H1 (cell line): Measurements from ENCODE around the gene RCSD1. TPM values are rescaled to one million over a fixed set of nuclear protein-coding genes. Genes with fewer than 3 reads are reported as not detected.
A peak's percentile ranks its signal among the peaks of the same experiment; 100 is the strongest.

Source experiments
- CTCF ChIA-PET: fragments of 300-600 bp; sonication (Branson Sonifier 250); formaldehyde crosslinking; loops from one replicate; lab custom pipeline; 2021; ENCODE audit not compliant: partially characterized antibody; lab: Charles Lee
- POLR2A ChIA-PET: fragments of 300-600 bp; sonication (Branson Sonifier 250); formaldehyde crosslinking; loops from one replicate; lab custom pipeline; 2021; ENCODE audit warnings: inconsistent platforms; ENCODE audit not compliant: partially characterized antibody; lab: Charles Lee
- DNase-seq, 2 experiments: peaks; one replicate each; pipeline versions ENCODE4 v3.0.0 to v3.0.0-alpha.2; 2010 to 2022; ENCODE audit warnings: low spot score in 2 of 2, low read depth in 1 of 2, mixed read lengths in 1 of 2
- FAIRE-seq: peaks from 2 replicates; lab custom pipeline; 2011; peaks lifted over from hg19 to GRCh38; lab: Jason Lieb, UNC
- H2AFZ ChIP-seq: 2 replicates; pipeline ENCODE4 v1.8.1; 2012; ENCODE audit warnings: low read length, inconsistent platforms
- H2AK5ac ChIP-seq: 2 replicates; pipeline ENCODE4 v1.6.1; 2013; ENCODE audit warnings: low read depth, low read length
- H2BK120ac ChIP-seq: replicated peaks from 2 replicates; pipeline ENCODE3; 2013; ENCODE audit warnings: low read depth, low read length, inconsistent platforms
- H2BK12ac ChIP-seq: 2 replicates; pipeline ENCODE4 v1.6.1; 2013; ENCODE audit warnings: low read depth, low read length
- H2BK15ac ChIP-seq: 2 replicates; pipeline ENCODE4 v1.6.1; 2013; ENCODE audit warnings: low read length
- H2BK20ac ChIP-seq: 2 replicates; pipeline ENCODE4 v1.6.1; 2013; ENCODE audit warnings: low read length
- H2BK5ac ChIP-seq: 2 replicates; pipeline ENCODE4 v1.6.1; 2013; ENCODE audit warnings: low read depth, low read length
- H3K14ac ChIP-seq: 2 replicates; pipeline ENCODE4 v1.6.1; 2013; ENCODE audit warnings: inconsistent platforms; ENCODE audit not compliant: insufficient read length
- H3K18ac ChIP-seq: 2 replicates; pipeline ENCODE4 v1.6.1; 2013; ENCODE audit warnings: low read length; ENCODE audit errors: extremely low read depth
- H3K23ac ChIP-seq: 2 replicates; pipeline ENCODE4 v1.6.1; 2013; ENCODE audit warnings: inconsistent platforms; ENCODE audit not compliant: insufficient read length
- H3K23me2 ChIP-seq: 2 replicates; pipeline ENCODE4 v1.6.1; 2013; ENCODE audit warnings: low read depth, low read length
- H3K27ac ChIP-seq: 2 replicates; pipeline ENCODE4 v1.6.1; 2011; ENCODE audit warnings: low read depth, low read length, inconsistent platforms
- H3K27me3 ChIP-seq, 4 experiments: replicated peaks in 1 of 4; 1 replicate in 1 of 4; 2 replicates in 3 of 4; pipeline versions ENCODE4 v1.6.1 to v1.8.1; 2011 to 2013; ENCODE audit warnings: low read length in 3 of 4, mild to moderate bottlenecking in 3 of 4, inconsistent platforms in 2 of 4, mixed read lengths in 2 of 4, moderate library complexity in 1 of 4; ENCODE audit not compliant: control insufficient read depth in 3 of 4, insufficient read depth in 3 of 4; ENCODE audit errors: extremely low read depth in 1 of 4
- H3K36me3 ChIP-seq, 4 experiments: 2 replicates each; pipeline versions ENCODE4 v1.6.1 to v1.8.1; 2011 to 2013; ENCODE audit warnings: mild to moderate bottlenecking in 4 of 4, low read length in 3 of 4, moderate library complexity in 2 of 4, control low read depth in 1 of 4, inconsistent platforms in 1 of 4; ENCODE audit not compliant: insufficient read depth in 4 of 4, control insufficient read depth in 2 of 4
- H3K4ac ChIP-seq: replicated peaks from 2 replicates; pipeline ENCODE3; 2013; ENCODE audit warnings: low read length, low read depth, mixed read lengths, inconsistent platforms; ENCODE audit not compliant: insufficient read length
- H3K4me1 ChIP-seq, 4 experiments: replicated peaks in 1 of 4; 1 replicate in 1 of 4; 2 replicates in 3 of 4; pipeline versions ENCODE4 v1.6.1 to v1.8.1; 2011 to 2013; ENCODE audit warnings: low read length in 3 of 4, inconsistent platforms in 2 of 4, mixed read lengths in 1 of 4; ENCODE audit not compliant: insufficient read depth in 4 of 4, control insufficient read depth in 3 of 4
- H3K4me2 ChIP-seq, 2 experiments: 2 replicates each; pipeline versions ENCODE4 v1.6.1 to v1.8.1; 2011 to 2013; ENCODE audit warnings: low read depth in 2 of 2, low read length in 2 of 2, control low read depth in 1 of 2, inconsistent platforms in 1 of 2, mild to moderate bottlenecking in 1 of 2; ENCODE audit not compliant: insufficient read depth in 1 of 2
- H3K4me3 ChIP-seq, 4 experiments: fragments of 200-600, 300-600 bp in 1 of 4; sonication (generic), shearing (Covaris generic), sonication (Bioruptor Twin) in 1 of 4; 2 replicates each; pipeline versions ENCODE4 v1.5.1 to v1.8.1; 2011 to 2016; ENCODE audit warnings: low read length in 4 of 4, low read depth in 3 of 4, control low read depth in 2 of 4, inconsistent platforms in 2 of 4, mild to moderate bottlenecking in 2 of 4, mixed read lengths in 1 of 4, moderate library complexity in 1 of 4; ENCODE audit not compliant: insufficient read depth in 2 of 4; ENCODE audit errors: extremely low read depth in 1 of 4
- H3K56ac ChIP-seq: replicated peaks from 2 replicates; pipeline ENCODE3; 2013; ENCODE audit warnings: low read depth, mild to moderate bottlenecking, mixed read lengths, low read length, inconsistent platforms; ENCODE audit not compliant: insufficient read length
- H3K79me1 ChIP-seq: 2 replicates; pipeline ENCODE4 v1.6.1; 2013; ENCODE audit warnings: low read depth, low read length, control low read depth
- H3K79me2 ChIP-seq, 2 experiments: 2 replicates each; pipeline versions ENCODE4 v1.6.1 to v1.8.1; 2012 to 2013; ENCODE audit warnings: low read length in 2 of 2, mild to moderate bottlenecking in 2 of 2, inconsistent platforms in 1 of 2; ENCODE audit not compliant: insufficient read depth in 2 of 2, control insufficient read depth in 1 of 2
- H3K9ac ChIP-seq, 4 experiments: replicated peaks in 1 of 4; 1 replicate in 1 of 4; 2 replicates in 3 of 4; pipeline versions ENCODE4 v1.6.1 to v1.8.1; 2011 to 2013; ENCODE audit warnings: low read depth in 3 of 4, low read length in 3 of 4, control low read depth in 2 of 4, mild to moderate bottlenecking in 2 of 4, moderate library complexity in 2 of 4, inconsistent platforms in 1 of 4; ENCODE audit errors: extremely low read depth in 1 of 4
- H3K9me3 ChIP-seq, 2 experiments: 2 replicates each; pipeline versions ENCODE4 v1.6.1 to v1.8.1; 2012 to 2013; ENCODE audit warnings: mild to moderate bottlenecking in 2 of 2, moderate library complexity in 2 of 2, control low read depth in 1 of 2, inconsistent platforms in 1 of 2, low read depth in 1 of 2, low read length in 1 of 2, mixed read lengths in 1 of 2; ENCODE audit not compliant: insufficient read depth in 2 of 2
- H4K20me1 ChIP-seq, 2 experiments: replicated peaks in 1 of 2; 2 replicates each; pipeline versions ENCODE3 to v1.8.1; 2011 to 2013; ENCODE audit warnings: inconsistent platforms in 2 of 2, low read length in 2 of 2, mild to moderate bottlenecking in 1 of 2; ENCODE audit not compliant: insufficient read depth in 2 of 2, control insufficient read depth in 1 of 2
- H4K5ac ChIP-seq: 2 replicates; pipeline ENCODE4 v1.6.1; 2013; ENCODE audit warnings: low read length, low read depth, mixed read lengths, inconsistent platforms; ENCODE audit not compliant: insufficient read length
- H4K8ac ChIP-seq: 2 replicates; pipeline ENCODE4 v1.8.0; 2013; ENCODE audit warnings: mild to moderate bottlenecking, moderate library complexity, low read length, inconsistent platforms; ENCODE audit not compliant: insufficient read depth; ENCODE audit errors: extremely low read depth
- H4K91ac ChIP-seq: replicated peaks from 2 replicates; pipeline ENCODE3; 2013; ENCODE audit warnings: low read length, mixed read lengths, inconsistent platforms; ENCODE audit not compliant: insufficient read length
- BRCA1 ChIP-seq: IDR thresholded peaks from 2 replicates; pipeline ENCODE4 v1.6.1; 2012; ENCODE audit warnings: low read depth, low read length, improper control_type of control experiment
- KDM4A ChIP-seq: IDR thresholded peaks from one replicate; pipeline ENCODE4 v1.7.1; 2012; ENCODE audit warnings: low read depth, mild to moderate bottlenecking, moderate library complexity, low read length, inconsistent platforms; ENCODE audit not compliant: severe bottlenecking
- KDM5A ChIP-seq: fragments of 200-600 bp; IDR thresholded peaks from 2 replicates; pipeline ENCODE4 v1.7.1; 2012; ENCODE audit warnings: mild to moderate bottlenecking, low read length, inconsistent platforms, mixed read lengths
- SAP30 ChIP-seq: fragments of 300-600 bp; sonication (generic); IDR thresholded peaks from 2 replicates; pipeline ENCODE4 v1.7.1; 2012; ENCODE audit warnings: low read length, moderate library complexity, mild to moderate bottlenecking, inconsistent platforms; ENCODE audit not compliant: insufficient read depth, insufficient replicate concordance
- WGBS, 2 experiments: shearing (Covaris generic) in 1 of 2; methylation state at CpG; one replicate each; pipeline versions ENCODE4 v1.1.6 to v1.1.7; 2013 to 2015; ENCODE audit warnings: low lambda C conversion rate in 2 of 2, mixed read lengths in 2 of 2, inconsistent platforms in 1 of 2, low coverage in 1 of 2, missing lambda C conversion rate in 1 of 2; ENCODE audit not compliant: insufficient replicate concordance in 2 of 2, insufficient coverage in 1 of 2, insufficient read length in 1 of 2; ENCODE audit errors: extremely low coverage in 1 of 2, missing lambda C conversion rate in 1 of 2; 5-methylcytosine and 5-hydroxymethylcytosine counted together
- long read RNA-seq, 2 experiments: library from RNA in 1 of 2; library from capped mRNA in 1 of 2; stranded (forward); transcript quantifications; one replicate each; pipeline ENCODE4 v2.0.0, GENCODE V29; 2021; ENCODE audit warnings: inconsistent platforms in 1 of 2
- polyA minus RNA-seq, 3 experiments: library from RNA; depleted of rRNA, polyadenylated mRNA; stranded (reverse); fragments of >200 nt; gene quantifications; 1 replicate in 2 of 3; 2 replicates in 1 of 3; pipeline ENCODE4 v1.2.3, GENCODE V29; 2011
- polyA plus RNA-seq, 7 experiments: library from polyadenylated mRNA; depleted of rRNA in 3 of 7; stranded (reverse) in 5 of 7; unstranded in 2 of 7; fragments of >200 nt in 5 of 7; fragments of 200-250 nt in 2 of 7; gene quantifications; 1 replicate in 5 of 7; 2 replicates in 1 of 7; 4 replicates in 1 of 7; pipeline versions ENCODE4 v1.2.1 to v1.2.3, GENCODE V29; 2011 to 2013; ENCODE audit warnings: missing spikeins in 2 of 7, mixed read lengths in 2 of 7
- total RNA-seq: library from RNA; stranded (reverse); fragmentation: NEBNext Ultra II Directional; extraction: Animal tissue kit (Norgen Biotek cat#: 25700); gene quantifications from 2 replicates; pipeline ENCODE4 v1.2.1, GENCODE V29; 2021

Gene RCSD1, protein sequence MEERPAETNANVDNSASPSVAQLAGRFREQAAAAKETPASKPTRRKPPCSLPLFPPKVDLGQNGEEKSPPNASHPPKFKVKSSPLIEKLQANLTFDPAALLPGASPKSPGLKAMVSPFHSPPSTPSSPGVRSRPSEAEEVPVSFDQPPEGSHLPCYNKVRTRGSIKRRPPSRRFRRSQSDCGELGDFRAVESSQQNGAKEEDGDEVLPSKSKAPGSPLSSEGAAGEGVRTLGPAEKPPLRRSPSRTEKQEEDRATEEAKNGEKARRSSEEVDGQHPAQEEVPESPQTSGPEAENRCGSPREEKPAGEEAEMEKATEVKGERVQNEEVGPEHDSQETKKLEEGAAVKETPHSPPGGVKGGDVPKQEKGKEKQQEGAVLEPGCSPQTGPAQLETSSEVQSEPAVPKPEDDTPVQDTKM
- total RNA-seq (0.69 and 0.98 TPM in 2 replicates), polyA plus RNA-seq (2011; rRNA removed) (0.35 and 0.47 TPM in 2 replicates), polyA minus RNA-seq (2011; rRNA and poly(A)+ RNA removed) (0.60 and 0.73 TPM in 2 replicates)
- polyA plus RNA-seq (2011; cell fraction: cytosol; rRNA removed), result 0.69 TPM
- polyA plus RNA-seq (2011; cell fraction: nucleus; rRNA removed), result 0.27 TPM
- polyA plus RNA-seq (2012, experiment 1 of 2), result 0.46 to 0.58 TPM (median 0.53 TPM) in 4 replicates
- 0.13 TPM for polyA plus RNA-seq (2012, experiment 2 of 2)
- 0.22 TPM for polyA plus RNA-seq (2013, experiment 1 of 2)
- 0.24 TPM for polyA plus RNA-seq (2013, experiment 2 of 2)
- polyA minus RNA-seq (2011; cell fraction: cytosol; rRNA and poly(A)+ RNA removed), result 0.37 TPM
- not detected for polyA minus RNA-seq (2011; cell fraction: nucleus; rRNA and poly(A)+ RNA removed)
- long read RNA-seq, experiment 1, partial matches to known transcripts, result 1 of 1 reads
- long read RNA-seq, experiment 1, other reads (novel, unspliced or antisense), result 0 of 1 reads
- long read RNA-seq, experiment 2, result 0 reads

- Histone ChIP-seq H3K79me2 (no peaks in the 10 kb centered on the region), H2BK15ac (peak within 1 kb of the TSS; percentile 81; the same call in 1 of the 2 replicates), H4K91ac (no peak within 1 kb of the TSS), H3K9ac (peak within 1 kb of the TSS in 3 of 4 experiments; percentile 26 to 54 (median 50); a peak in 6 of 7 replicates), H4K20me1 (no peaks in the 10 kb centered on the region), H4K8ac (peak within 1 kb of the TSS; percentile 41; the same call in 1 of the 2 replicates), H3K14ac (no peak within 1 kb of the TSS), H3K36me3 (no peaks in the 10 kb centered on the region), H3K27ac (no peak within 1 kb of the TSS), H3K79me1 (no peaks in the 10 kb centered on the region), H2AFZ (peak within 1 kb of the TSS; percentile 74; the same call in 1 of the 2 replicates), H3K4ac (no peak within 1 kb of the TSS), H3K23ac (no peak within 1 kb of the TSS), H2AK5ac (no peak within 1 kb of the TSS), H2BK120ac (no peak within 1 kb of the TSS), H3K4me1 (peaks cover 0 to 10% (median 5%) of the 10 kb centered on the region in 4 experiments; a peak in 6 of 7 replicates), H4K5ac (no peak within 1 kb of the TSS), H2BK20ac (no peak within 1 kb of the TSS), H3K18ac (peak within 1 kb of the TSS; percentile 49; the same call in 1 of the 2 replicates), H3K4me3 (peak within 1 kb of the TSS; percentile 49 to 80 (median 65)), H3K56ac (no peak within 1 kb of the TSS), H3K27me3 (peaks cover 20 to 48% (median 46%) of the 10 kb centered on the region in 4 experiments), H3K9me3 (no peaks in the 10 kb centered on the region), H2BK12ac (peak within 1 kb of the TSS; percentile 71; the same call in 1 of the 2 replicates), H3K4me2 (peak within 1 kb of the TSS; percentile 94 to 97), H2BK5ac (no peak within 1 kb of the TSS), H3K23me2 (peaks cover 7% of the 10 kb centered on the region; the same call in 1 of the 2 replicates)
- CTCF ChIA-PET, result interaction anchor here (1.2 to 2.5 kb wide), 5 partner anchors 8 to 74 kb away, joined by 3 to 6 read pairs (median 3); no protein-coding TSS in a partner anchor
- DNase-seq (peak in 1 of 2 experiments; percentile 68), FAIRE-seq (no peak)
- WGBS, 2 experiments, result 8% methylated on average over 48 of the region's 62 CpGs; no CpG with 5 or more reads in 1 of the 2 experiments
- POLR2A ChIA-PET, result interaction anchor here (0.9 to 1.3 kb wide), 2 partner anchors 10 to 13 kb away, joined by 3 read pairs; no protein-coding TSS in a partner anchor
- TF ChIP-seq SAP30 (no peak), BRCA1 (no peak), KDM5A (no peak), KDM4A (peak; percentile 86)
These were observed at the start of gene RCSD1 for GRCh38 chr1:167629681-167630567. TSS of gene RCSD1 (plus strand) at chr1:167630232. CDS start at chr1:167630424, 192 bp downstream.
